ENCODE data around the gene MTERF4.

- TF ChIP-seq GATA2 (IDR thresholded peaks at IDR 0.05; ENCODE audit: low read depth, low read length) (no peak), GATA3 (IDR thresholded peaks at IDR 0.05; ENCODE audit: low read depth, low read length) (no peak)
Observed at GRCh38 chr2:241137276-241138190, 35.4 kb upstream of the MTERF4 start.
